ENCODE measurements around the gene MAGI2.

Gene MAGI2

GRCh38 chr7:78563191-78563590 lies 890.3 kb downstream of the MAGI2 start:
- Histone ChIP-seq H3K4me1 (ENCODE audit: insufficient read depth, poor library complexity, severe bottlenecking) (no peaks in the 10 kb centered on the region), H3K4me3 (ENCODE audit: severe bottlenecking) (no peak overlapping the region), H3K27me3 (ENCODE audit: insufficient read depth, poor library complexity, severe bottlenecking) (peaks cover 4% of the 10 kb centered on the region), H3K27ac (ENCODE audit: poor library complexity, severe bottlenecking) (no peak overlapping the region), H3K9me3 (ENCODE audit: severe bottlenecking) (no peaks in the 10 kb centered on the region), H3K36me3 (ENCODE audit: low read depth) (no peaks in the 10 kb centered on the region)
- TF ChIP-seq CTCF (IDR thresholded peaks at IDR 0.05; ENCODE audit: poor library complexity, severe bottlenecking): no peak
- no peak for ATAC-seq (ENCODE audit: low read depth)
- no peak for DNase-seq (ENCODE audit: low spot score)

- no peak for DNase-seq (ENCODE audit: low spot score)
- Histone ChIP-seq H3K9me3 (ENCODE audit: severe bottlenecking) (no peaks in the 10 kb centered on the region), H3K27me3 (ENCODE audit: insufficient read depth, poor library complexity, severe bottlenecking) (peaks cover 4% of the 10 kb centered on the region), H3K36me3 (ENCODE audit: low read depth) (no peaks in the 10 kb centered on the region), H3K4me1 (ENCODE audit: insufficient read depth, poor library complexity, severe bottlenecking) (no peaks in the 10 kb centered on the region), H3K4me3 (ENCODE audit: severe bottlenecking) (no peak overlapping the region), H3K27ac (ENCODE audit: poor library complexity, severe bottlenecking) (no peak overlapping the region)
- no peak for TF ChIP-seq CTCF (IDR thresholded peaks at IDR 0.05; ENCODE audit: poor library complexity, severe bottlenecking)
- ATAC-seq (ENCODE audit: low read depth): no peak
Observed at GRCh38 chr7:78562191-78562590, 891.3 kb downstream of the MAGI2 start.

GRCh38 chr7:78558566-78558965 lies 894.9 kb downstream of the MAGI2 start:
- Histone ChIP-seq H3K27ac (ENCODE audit: poor library complexity, severe bottlenecking) (no peak overlapping the region), H3K9me3 (ENCODE audit: severe bottlenecking) (no peaks in the 10 kb centered on the region), H3K4me3 (ENCODE audit: severe bottlenecking) (no peak overlapping the region), H3K4me1 (ENCODE audit: insufficient read depth, poor library complexity, severe bottlenecking) (no peaks in the 10 kb centered on the region), H3K27me3 (ENCODE audit: insufficient read depth, poor library complexity, severe bottlenecking) (peaks cover 4% of the 10 kb centered on the region), H3K36me3 (ENCODE audit: low read depth) (no peaks in the 10 kb centered on the region)
- DNase-seq (ENCODE audit: low spot score) (no peak), ATAC-seq (ENCODE audit: low read depth) (no peak)
- no peak for TF ChIP-seq CTCF (IDR thresholded peaks at IDR 0.05; ENCODE audit: poor library complexity, severe bottlenecking)

GRCh38 chr7:78543976-78544375 lies 909.5 kb downstream of the MAGI2 start:
- TF ChIP-seq CTCF (IDR thresholded peaks at IDR 0.05; ENCODE audit: poor library complexity, severe bottlenecking): no peak
- no peaks in the 10 kb centered on the region for H3K9me3 ChIP-seq (ENCODE audit: severe bottlenecking)
- H3K36me3 ChIP-seq (ENCODE audit: low read depth): no peaks in the 10 kb centered on the region
- ATAC-seq (ENCODE audit: low read depth): no peak
- H3K27me3 ChIP-seq (ENCODE audit: insufficient read depth, poor library complexity, severe bottlenecking): no peaks in the 10 kb centered on the region
- no peak for DNase-seq (ENCODE audit: low spot score)
- no peaks in the 10 kb centered on the region for H3K4me1 ChIP-seq (ENCODE audit: insufficient read depth, poor library complexity, severe bottlenecking)
- H3K4me3 ChIP-seq (ENCODE audit: severe bottlenecking): no peak overlapping the region
- H3K27ac ChIP-seq (ENCODE audit: poor library complexity, severe bottlenecking): no peak overlapping the region

GRCh38 chr7:78542981-78543380 lies 910.5 kb downstream of the MAGI2 start:
- ATAC-seq (ENCODE audit: low read depth) (no peak), DNase-seq (ENCODE audit: low spot score) (no peak)
- Histone ChIP-seq H3K27me3 (ENCODE audit: insufficient read depth, poor library complexity, severe bottlenecking) (no peaks in the 10 kb centered on the region), H3K9me3 (ENCODE audit: severe bottlenecking) (no peaks in the 10 kb centered on the region), H3K4me1 (ENCODE audit: insufficient read depth, poor library complexity, severe bottlenecking) (no peaks in the 10 kb centered on the region), H3K27ac (ENCODE audit: poor library complexity, severe bottlenecking) (no peak overlapping the region), H3K4me3 (ENCODE audit: severe bottlenecking) (no peak overlapping the region), H3K36me3 (ENCODE audit: low read depth) (no peaks in the 10 kb centered on the region)
- no peak for TF ChIP-seq CTCF (IDR thresholded peaks at IDR 0.05; ENCODE audit: poor library complexity, severe bottlenecking)
